GM12892 (cell line): Measurements from ENCODE around the gene SUSD5.
"Not testable (repeated sequence)": the region's sequence is repeated elsewhere in the genome, so short reads cannot be mapped to it uniquely, and the experiment has no call there.

Experiments used
- DNase-seq: peaks from one replicate; pipeline ENCODE4 v3.0.0; 2011; ENCODE audit not compliant: insufficient read length
- FAIRE-seq: peaks from 2 replicates; lab custom pipeline; 2011; peaks lifted over from hg19 to GRCh38; lab: Jason Lieb, UNC
- POLR2A ChIP-seq: IDR thresholded peaks from 2 replicates; pipeline ENCODE4 v1.6.1; 2011; ENCODE audit warnings: low read depth, low read length, control low read depth
- POLR2AphosphoS5 ChIP-seq: IDR thresholded peaks from 2 replicates; pipeline ENCODE4 v1.6.1; 2011; ENCODE audit warnings: low read depth, low read length, control low read depth
- TAF1 ChIP-seq: IDR thresholded peaks from 2 replicates; pipeline ENCODE4 v1.6.1; 2011; ENCODE audit warnings: low read depth, mild to moderate bottlenecking, control low read depth, low read length, borderline replicate concordance

Gene SUSD5

GRCh38 chr3:33145221-33145900 lies 73.2 kb downstream of the SUSD5 start:
- DNase-seq (no peak), FAIRE-seq (no peak)
- TF ChIP-seq POLR2A (no peak), TAF1 (no peak), POLR2AphosphoS5 (no peak)

DNA sequence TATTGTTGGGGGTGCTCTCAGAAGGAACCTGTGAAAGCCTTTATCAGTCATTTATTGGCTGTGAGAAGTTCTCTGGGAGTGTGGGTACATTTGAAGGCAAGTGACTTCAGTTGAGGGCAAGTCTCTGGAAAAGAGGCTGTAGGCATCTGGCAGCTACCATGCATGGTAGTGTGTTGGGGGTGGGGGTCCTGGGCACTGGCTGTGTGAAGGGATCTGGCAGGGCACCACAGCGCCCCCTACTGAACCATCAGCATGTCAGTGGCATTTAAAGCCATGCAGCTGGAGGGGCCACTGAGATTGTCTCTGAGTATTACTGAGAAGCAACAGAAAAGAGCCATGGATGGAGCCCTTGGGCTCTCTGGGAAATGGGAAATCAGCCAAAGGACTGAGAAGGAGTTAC lies 74.2 kb downstream of the SUSD5 start:
- no peak for FAIRE-seq
- DNase-seq = no peak
- TF ChIP-seq POLR2A (no peak), TAF1 (no peak), POLR2AphosphoS5 (no peak)

- no peak for DNase-seq
- TF ChIP-seq TAF1 (no peak), POLR2A (no peak), POLR2AphosphoS5 (no peak)
- FAIRE-seq = no peak
Measured at GRCh38 chr3:33141006-33141405, 77.6 kb downstream of the SUSD5 start.

DNA sequence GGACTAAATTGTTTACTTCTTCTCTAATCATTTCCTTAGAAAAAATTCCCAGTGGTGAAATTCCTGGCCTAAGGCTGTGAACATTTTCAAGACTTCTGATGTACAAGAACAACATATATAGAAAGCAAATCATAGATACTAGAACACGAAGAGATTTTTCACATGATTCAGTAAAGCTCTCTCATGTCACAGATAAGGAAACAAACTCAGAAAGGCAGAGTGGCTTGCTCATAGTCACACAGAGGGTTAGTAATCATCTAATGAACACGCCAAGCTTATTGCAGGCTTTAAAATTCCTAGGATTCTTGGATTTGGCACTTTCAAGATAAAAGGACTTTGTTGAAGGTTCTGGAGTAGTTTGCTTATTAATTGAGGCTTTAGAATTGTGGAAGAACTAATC lies 78.6 kb downstream of the SUSD5 start:
- no peak for TF ChIP-seq POLR2A
- no peak for TF ChIP-seq POLR2AphosphoS5
- TF ChIP-seq TAF1 = no peak

GRCh38 chr3:33139006-33139623 lies 79.5 kb downstream of the SUSD5 start:
- FAIRE-seq, DNase-seq: not testable (repeated sequence)

More for the DNA sequence above, 78.6 kb downstream of the SUSD5 start:
- FAIRE-seq = no peak
- DNase-seq = no peak

- FAIRE-seq = no peak
- DNase-seq = no peak
- TF ChIP-seq POLR2A = no peak
- TF ChIP-seq POLR2AphosphoS5 = no peak
- no peak for TF ChIP-seq TAF1
Measured at GRCh38 chr3:33137691-33138090, 80.9 kb downstream of the SUSD5 start.

DNA sequence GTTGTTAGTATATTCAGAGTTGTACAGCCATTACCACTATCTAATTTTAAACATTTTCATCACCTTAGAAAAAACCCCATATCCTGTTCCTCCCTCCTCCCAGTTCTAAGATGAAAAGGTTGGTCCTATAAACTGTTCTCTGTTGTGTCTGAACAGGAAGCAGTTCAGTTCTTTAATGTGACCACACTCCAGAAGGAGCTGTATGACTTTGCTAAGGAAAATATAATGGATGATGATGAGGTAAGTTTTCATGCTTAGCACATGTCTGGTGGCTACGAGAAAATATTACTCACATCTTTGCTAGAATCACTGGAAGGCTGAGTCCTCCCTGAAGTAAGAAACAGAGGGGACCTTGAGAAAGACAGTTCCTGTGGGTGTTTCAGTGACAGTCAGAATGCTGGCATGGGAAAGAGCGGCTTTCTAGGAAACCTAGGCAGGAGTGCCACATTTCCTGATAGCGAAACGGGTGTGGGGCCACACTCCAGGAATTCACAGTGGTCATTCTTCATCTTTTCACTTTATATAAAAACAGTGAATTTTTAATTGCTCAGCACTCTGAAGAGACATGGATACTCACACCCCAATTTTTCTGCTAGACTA lies 84.5 kb downstream of the SUSD5 start:
- DNase-seq (no peak), FAIRE-seq (no peak)
- no peak for TF ChIP-seq TAF1
- no peak for TF ChIP-seq POLR2AphosphoS5
- TF ChIP-seq POLR2A = no peak

DNA sequence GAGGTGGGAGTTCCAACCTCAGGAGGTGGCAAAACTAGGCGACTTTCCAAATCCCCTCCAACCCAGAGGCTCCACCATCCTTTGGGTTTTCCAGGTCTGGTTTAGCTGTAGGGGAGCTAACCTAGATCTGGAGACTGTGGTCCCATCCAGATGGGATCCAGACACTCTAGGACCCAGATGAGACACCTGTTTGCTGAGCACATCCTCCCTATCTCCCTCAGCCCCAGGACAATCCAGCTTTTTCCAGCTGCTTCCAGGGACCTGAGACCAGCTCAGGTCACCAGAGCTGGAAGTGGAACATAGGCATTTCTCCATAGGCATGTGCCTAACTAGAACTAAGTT lies 86.6 kb downstream of the SUSD5 start:
- DNase-seq = no peak
- TF ChIP-seq TAF1 (no peak), POLR2A (no peak), POLR2AphosphoS5 (no peak)
- no peak for FAIRE-seq

GRCh38 chr3:33131331-33132018 lies 87.1 kb downstream of the SUSD5 start:
- TF ChIP-seq POLR2AphosphoS5 (no peak), TAF1 (no peak), POLR2A (no peak)
- DNase-seq (peak; percentile 38), FAIRE-seq (peak; percentile 93)

GRCh38 chr3:33130144-33130543 lies 88.5 kb downstream of the SUSD5 start:
- FAIRE-seq (no peak), DNase-seq (no peak)
- no peak for TF ChIP-seq POLR2A
- TF ChIP-seq TAF1 = no peak
- no peak for TF ChIP-seq POLR2AphosphoS5

GRCh38 chr3:33128706-33129105 lies 89.9 kb downstream of the SUSD5 start:
- no peak for DNase-seq
- no peak for FAIRE-seq
- TF ChIP-seq TAF1 (no peak), POLR2A (no peak), POLR2AphosphoS5 (no peak)

- TF ChIP-seq TAF1 = no peak
- no peak for TF ChIP-seq POLR2A
- TF ChIP-seq POLR2AphosphoS5 = no peak
- FAIRE-seq (no peak), DNase-seq (no peak)
Measured at GRCh38 chr3:33125840-33126239, 92.8 kb downstream of the SUSD5 start.
